KMS-11 (cell line): Measurements from ENCODE around the gene MIEF1.

Experiments used
- H2AFZ ChIP-seq: fragments of 200-600 bp; sonication (generic); 2 replicates; pipeline ENCODE4 v1.6.1; 2016; ENCODE audit warnings: antibody characterized with exemption, mixed run types, low read depth
- H3K27ac ChIP-seq: fragments of 200-600 bp; sonication (generic); 2 replicates; pipeline ENCODE4 v1.6.1; 2016; ENCODE audit warnings: mild to moderate bottlenecking, mixed run types
- H3K27me3 ChIP-seq: fragments of 200-600 bp; sonication (generic); 2 replicates; pipeline ENCODE4 v1.6.1; 2017; ENCODE audit warnings: mild to moderate bottlenecking, low read depth, mixed run types, moderate library complexity; ENCODE audit not compliant: insufficient read depth
- H3K36me3 ChIP-seq: fragments of 200-600 bp; sonication (generic); 2 replicates; pipeline ENCODE4 v1.6.1; 2017; ENCODE audit warnings: mild to moderate bottlenecking, mixed run types; ENCODE audit not compliant: insufficient read depth
- H3K4me1 ChIP-seq: fragments of 200-600 bp; sonication (generic); 2 replicates; pipeline ENCODE4 v1.6.1; 2016; ENCODE audit warnings: mild to moderate bottlenecking, low read depth, mixed run types; ENCODE audit not compliant: poor library complexity, severe bottlenecking
- H3K4me2 ChIP-seq: fragments of 200-600 bp; sonication (generic); 2 replicates; pipeline ENCODE4 v1.7.0; 2016; ENCODE audit warnings: mild to moderate bottlenecking, mixed run types
- H3K4me3 ChIP-seq: fragments of 200-600 bp; sonication (generic); IDR thresholded peaks from 2 replicates; pipeline ENCODE4 v1.6.1; 2017; ENCODE audit warnings: low read depth, low read length, mixed read lengths; ENCODE audit not compliant: insufficient read depth
- H3K79me2 ChIP-seq: fragments of 200-600 bp; sonication (generic); 2 replicates; pipeline ENCODE4 v1.6.1; 2016; ENCODE audit warnings: low read depth, mixed run types; ENCODE audit not compliant: insufficient read depth
- H3K9ac ChIP-seq: fragments of 200-600 bp; sonication (generic); 2 replicates; pipeline ENCODE4 v1.6.1; 2016; ENCODE audit warnings: mild to moderate bottlenecking, mixed run types
- H4K20me1 ChIP-seq: fragments of 200-600 bp; sonication (generic); 2 replicates; pipeline ENCODE4 v1.6.1; 2016; ENCODE audit warnings: mild to moderate bottlenecking, mixed run types; ENCODE audit not compliant: insufficient read depth
- TF ChIP-seq, protein P1 (sequence below): fragments of 200-600 bp; sonication (generic); conservative IDR thresholded peaks from 2 replicates; pipeline ENCODE4 v1.6.1; 2017; ENCODE audit warnings: low read depth, mild to moderate bottlenecking, antibody characterized with exemption, low read length, moderate library complexity, mixed read lengths

MIEF1 gene

DNA sequence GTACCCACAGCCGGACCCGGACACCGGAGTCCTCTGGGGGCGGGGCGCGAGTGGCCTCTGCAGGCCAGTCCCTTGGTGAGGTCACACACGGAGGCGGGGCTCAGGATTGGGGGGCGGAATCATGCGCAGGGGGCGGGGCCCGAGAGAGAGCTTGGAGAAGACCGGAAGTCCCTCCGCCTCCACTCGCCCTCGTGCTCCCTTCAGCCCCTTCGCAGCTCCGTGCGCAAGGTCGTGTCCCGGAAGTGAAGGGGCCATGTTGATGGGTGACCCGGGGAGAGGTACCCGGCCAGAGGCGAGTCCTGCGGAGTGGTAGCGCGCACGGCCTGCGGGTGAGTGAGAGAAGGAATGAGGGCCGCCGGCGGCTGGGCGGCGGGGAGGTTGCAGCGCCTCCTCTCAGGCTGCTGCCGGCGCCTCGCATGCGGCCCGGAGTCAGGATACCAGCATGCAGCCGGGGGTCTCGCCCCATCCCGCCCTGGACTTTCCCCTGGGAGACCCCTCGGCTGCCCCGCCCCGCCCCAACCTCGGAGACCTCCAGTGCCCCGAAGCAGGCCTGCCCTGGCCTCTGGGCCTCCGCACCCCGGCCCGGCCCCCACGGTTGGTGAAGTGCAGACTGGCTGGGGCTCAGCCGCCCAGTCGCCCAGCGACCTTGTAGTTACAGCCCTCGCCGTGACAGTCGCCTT lies at the start of gene MIEF1:
Gene MIEF1 (plus strand): TSS at position 182 of the 680 bp plus-strand sequence. CDS start 9,005 bp downstream, outside the sequence.
- TF ChIP-seq, protein P1, sequence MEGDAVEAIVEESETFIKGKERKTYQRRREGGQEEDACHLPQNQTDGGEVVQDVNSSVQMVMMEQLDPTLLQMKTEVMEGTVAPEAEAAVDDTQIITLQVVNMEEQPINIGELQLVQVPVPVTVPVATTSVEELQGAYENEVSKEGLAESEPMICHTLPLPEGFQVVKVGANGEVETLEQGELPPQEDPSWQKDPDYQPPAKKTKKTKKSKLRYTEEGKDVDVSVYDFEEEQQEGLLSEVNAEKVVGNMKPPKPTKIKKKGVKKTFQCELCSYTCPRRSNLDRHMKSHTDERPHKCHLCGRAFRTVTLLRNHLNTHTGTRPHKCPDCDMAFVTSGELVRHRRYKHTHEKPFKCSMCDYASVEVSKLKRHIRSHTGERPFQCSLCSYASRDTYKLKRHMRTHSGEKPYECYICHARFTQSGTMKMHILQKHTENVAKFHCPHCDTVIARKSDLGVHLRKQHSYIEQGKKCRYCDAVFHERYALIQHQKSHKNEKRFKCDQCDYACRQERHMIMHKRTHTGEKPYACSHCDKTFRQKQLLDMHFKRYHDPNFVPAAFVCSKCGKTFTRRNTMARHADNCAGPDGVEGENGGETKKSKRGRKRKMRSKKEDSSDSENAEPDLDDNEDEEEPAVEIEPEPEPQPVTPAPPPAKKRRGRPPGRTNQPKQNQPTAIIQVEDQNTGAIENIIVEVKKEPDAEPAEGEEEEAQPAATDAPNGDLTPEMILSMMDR: no peak
- Histone ChIP-seq H3K9ac (peak within 1 kb of the TSS; percentile 77), H4K20me1 (no peaks in the 10 kb centered on the region), H3K4me3 (no peak within 1 kb of the TSS), H2AFZ (peak within 1 kb of the TSS; percentile 69), H3K4me2 (peak within 1 kb of the TSS; percentile 97), H3K27me3 (no peaks in the 10 kb centered on the region), H3K4me1 (peaks cover 14% of the 10 kb centered on the region), H3K27ac (peak within 1 kb of the TSS; percentile 52), H3K79me2 (peaks cover 46% of the 10 kb centered on the region), H3K36me3 (peaks cover 11% of the 10 kb centered on the region; the same call in 1 of the 2 replicates)

DNA sequence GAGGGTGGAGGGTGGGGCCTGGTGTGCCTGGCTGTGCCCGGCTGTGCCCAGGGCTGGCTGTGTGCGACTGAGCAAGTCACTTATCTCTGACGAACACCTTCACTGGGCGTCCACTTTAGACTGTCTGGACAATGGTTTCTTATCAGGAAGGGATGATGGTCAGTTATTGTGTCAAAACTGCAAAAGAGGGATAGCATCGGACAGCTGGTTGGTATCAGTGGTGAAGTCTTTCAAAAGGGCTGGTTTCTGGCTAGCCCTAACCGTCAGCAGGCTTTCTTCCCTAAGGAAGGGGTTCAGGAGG lies 49.4 kb upstream of the MIEF1 start:
- Histone ChIP-seq H2AFZ (no peak overlapping the region), H4K20me1 (no peaks in the 10 kb centered on the region), H3K79me2 (peaks cover 90% of the 10 kb centered on the region), H3K4me1 (peaks cover 52% of the 10 kb centered on the region), H3K9ac (no peak overlapping the region), H3K4me3 (no peak overlapping the region), H3K27me3 (no peaks in the 10 kb centered on the region), H3K36me3 (peaks cover 3% of the 10 kb centered on the region; the same call in 1 of the 2 replicates), H3K27ac (no peak overlapping the region), H3K4me2 (no peak overlapping the region)
- TF ChIP-seq, protein P1: no peak

DNA sequence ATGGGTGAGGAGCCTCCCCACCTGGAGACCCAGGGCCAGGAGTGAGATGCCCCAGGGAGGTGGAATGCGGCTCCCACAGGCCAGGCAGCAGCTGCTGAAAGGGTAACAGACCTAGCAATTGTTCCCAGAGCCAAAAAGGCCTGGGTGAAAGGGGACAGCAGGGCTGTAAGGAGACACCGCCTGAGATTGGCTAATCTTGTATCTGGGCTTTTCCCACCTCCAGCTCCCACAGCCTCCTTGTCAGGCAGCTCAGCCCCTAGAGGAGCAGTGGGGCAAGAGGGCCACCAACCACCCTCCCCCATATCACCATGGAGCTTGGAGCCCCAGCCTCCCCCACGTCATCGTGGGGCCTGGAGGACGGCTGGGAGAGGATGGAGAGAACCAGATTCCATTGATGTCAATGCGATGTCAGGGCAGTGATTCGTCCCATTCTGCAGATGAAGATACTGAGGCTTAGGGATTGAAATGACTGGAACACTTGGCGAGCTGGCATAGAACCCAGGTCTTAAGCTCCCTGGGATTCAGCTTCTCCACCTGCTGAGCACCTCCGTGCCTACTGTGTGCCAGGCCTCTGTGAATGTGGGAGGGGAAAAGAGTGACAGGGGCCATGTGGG lies 48.2 kb upstream of the MIEF1 start:
- no peak overlapping the region for H2AFZ ChIP-seq
- H3K27ac ChIP-seq: no peak overlapping the region
- H3K4me2 ChIP-seq: no peak overlapping the region
- peaks cover 3% of the 10 kb centered on the region; the same call in 1 of the 2 replicates for H3K36me3 ChIP-seq
- peaks cover 86% of the 10 kb centered on the region for H3K79me2 ChIP-seq
- H3K27me3 ChIP-seq: no peaks in the 10 kb centered on the region
- H3K4me3 ChIP-seq: no peak overlapping the region
- H3K4me1 ChIP-seq: peaks cover 44% of the 10 kb centered on the region
- TF ChIP-seq, protein P1: no peak
- no peaks in the 10 kb centered on the region for H4K20me1 ChIP-seq
- no peak overlapping the region for H3K9ac ChIP-seq

DNA sequence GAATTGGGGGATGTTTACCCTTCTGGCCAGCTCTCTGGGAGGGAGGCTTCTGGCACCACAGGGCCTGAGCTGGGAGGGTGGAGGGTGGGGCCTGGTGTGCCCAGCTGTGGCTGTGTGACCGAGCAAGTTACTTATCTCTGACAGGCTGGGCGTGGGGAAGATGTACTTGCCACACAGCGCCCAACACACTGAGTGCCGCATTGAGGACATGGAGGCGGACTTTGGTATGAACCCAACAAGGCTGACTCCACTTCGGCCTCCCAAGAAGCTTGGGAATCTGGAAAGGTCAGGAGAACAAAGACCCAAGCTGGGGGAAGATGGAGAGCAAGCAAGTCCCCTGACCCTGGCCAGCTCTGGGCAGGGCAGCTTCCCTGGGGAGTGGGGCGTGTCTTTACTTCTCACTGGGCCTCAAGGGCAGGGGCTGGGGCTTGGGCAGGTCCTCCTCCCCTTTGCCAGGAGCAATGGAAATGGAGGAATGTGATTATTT lies 47.7 kb upstream of the MIEF1 start:
- Histone ChIP-seq H3K9ac (no peak overlapping the region), H3K4me2 (no peak overlapping the region), H3K4me1 (peaks cover 44% of the 10 kb centered on the region), H3K4me3 (no peak overlapping the region), H2AFZ (no peak overlapping the region), H3K36me3 (peaks cover 3% of the 10 kb centered on the region; the same call in 1 of the 2 replicates), H3K79me2 (peaks cover 86% of the 10 kb centered on the region), H4K20me1 (no peaks in the 10 kb centered on the region), H3K27ac (no peak overlapping the region), H3K27me3 (no peaks in the 10 kb centered on the region)
- TF ChIP-seq, protein P1: no peak
